CD4-positive, alpha-beta T cell (primary cell): Measurements from ENCODE around the gene FMNL2. TPM values are rescaled to one million over a fixed set of nuclear protein-coding genes. Genes with fewer than 3 reads are reported as not detected.

Source experiments
- ATAC-seq: fragments of 200-7000 bp; cut with Tn5 transposase; one replicate; pipeline ENCODE4 v1.10.0; 2022; ENCODE audit warnings: mild to moderate bottlenecking; ENCODE audit not compliant: poor library complexity
- CTCF ChIA-PET: fragments of 350-600 bp; sonication (Branson Sonifier 250); formaldehyde crosslinking; loops from one replicate; lab custom pipeline; 2021; ENCODE audit warnings: antibody characterized with exemption, inconsistent platforms; lab: Charles Lee
- POLR2A ChIA-PET: fragments of 350-600 bp; sonication (Branson Sonifier 250); formaldehyde crosslinking; loops from one replicate; lab custom pipeline; 2021; ENCODE audit warnings: antibody characterized with exemption, inconsistent platforms; lab: Charles Lee
- DNase-seq, 14 experiments: peaks; one replicate each; pipeline ENCODE4 v3.0.0-alpha.2; 2013 to 2020; ENCODE audit warnings: mixed read lengths in 2 of 14
- H3K27ac ChIP-seq, 2 donors: one replicate each; pipeline versions ENCODE4 v1.5.1 to v1.7.0; 2013; ENCODE audit warnings: low read length in 2 of 2, low read depth in 1 of 2, mild to moderate bottlenecking in 1 of 2
- H3K27me3 ChIP-seq, 2 experiments: 1 replicate in 1 of 2; 2 replicates in 1 of 2; pipeline versions ENCODE4 v1.6.1 to v1.7.0; 2013; ENCODE audit warnings: low read length in 2 of 2, control low read depth in 1 of 2, mild to moderate bottlenecking in 1 of 2, moderate library complexity in 1 of 2; ENCODE audit not compliant: insufficient read depth in 2 of 2, control insufficient read depth in 1 of 2
- H3K36me3 ChIP-seq: one replicate; pipeline ENCODE4 v1.6.1; 2013; ENCODE audit warnings: low read length, control low read depth; ENCODE audit not compliant: insufficient read depth
- H3K4me1 ChIP-seq: one replicate; pipeline ENCODE4 v1.6.1; 2013; ENCODE audit warnings: low read length, control low read depth; ENCODE audit not compliant: insufficient read depth
- H3K4me3 ChIP-seq: one replicate; pipeline ENCODE4 v1.5.1; 2013; ENCODE audit warnings: mild to moderate bottlenecking, low read length, moderate library complexity
- H3K9me3 ChIP-seq, 2 experiments: 1 replicate in 1 of 2; 2 replicates in 1 of 2; pipeline versions ENCODE4 v1.6.1 to v1.7.0; 2013; ENCODE audit warnings: low read length in 2 of 2, mild to moderate bottlenecking in 2 of 2, control low read depth in 1 of 2, moderate library complexity in 1 of 2; ENCODE audit not compliant: control insufficient read depth in 1 of 2, insufficient read depth in 1 of 2
- H3K27ac Mint-ChIP-seq: one replicate; pipeline ENCODE4 v1.8.0; 2020; ENCODE audit warnings: mixed read lengths
- H3K27me3 Mint-ChIP-seq: one replicate; pipeline ENCODE4 v1.8.0; 2021; ENCODE audit warnings: mixed read lengths
- H3K36me3 Mint-ChIP-seq: one replicate; pipeline ENCODE4 v1.8.0; 2021; ENCODE audit warnings: low read depth, mixed read lengths
- H3K4me1 Mint-ChIP-seq: one replicate; pipeline ENCODE4 v1.8.0; 2021; ENCODE audit warnings: low read depth, mixed read lengths
- H3K4me3 Mint-ChIP-seq: one replicate; pipeline ENCODE4 v1.8.0; 2020; ENCODE audit warnings: mild to moderate bottlenecking, mixed read lengths
- H3K9me3 Mint-ChIP-seq: one replicate; pipeline ENCODE4 v1.8.0; 2020; ENCODE audit warnings: mixed read lengths
- intact Hi-C, 2 experiments: fragments of 100-400 bp; cut with DNase I in 1 of 2; cut with micrococcal nuclease in 1 of 2; formaldehyde crosslinking; loops; one replicate each; pipeline versions ENCODE4 v1.15.1 to v1.9.0; 2023 to 2025; cut with DNase I, micrococcal nuclease
- total RNA-seq, 174 experiments: library from RNA in 2 of 174; stranded (reverse) in 2 of 174; gene quantifications; one replicate each; pipeline ENCODE4 v1.2.3 and lab custom pipeline; 2021 to 2026
- TF ChIP-seq, protein P1 (sequence below): fragments of 200-600 bp; IDR thresholded peaks from one replicate; pipeline ENCODE4 v1.8.0; 2022; ENCODE audit warnings: antibody characterized with exemption, mild to moderate bottlenecking

Gene FMNL2
- total RNA-seq, 2 experiments from 2014 or later, result 0.30 to 0.31 TPM

DNA sequence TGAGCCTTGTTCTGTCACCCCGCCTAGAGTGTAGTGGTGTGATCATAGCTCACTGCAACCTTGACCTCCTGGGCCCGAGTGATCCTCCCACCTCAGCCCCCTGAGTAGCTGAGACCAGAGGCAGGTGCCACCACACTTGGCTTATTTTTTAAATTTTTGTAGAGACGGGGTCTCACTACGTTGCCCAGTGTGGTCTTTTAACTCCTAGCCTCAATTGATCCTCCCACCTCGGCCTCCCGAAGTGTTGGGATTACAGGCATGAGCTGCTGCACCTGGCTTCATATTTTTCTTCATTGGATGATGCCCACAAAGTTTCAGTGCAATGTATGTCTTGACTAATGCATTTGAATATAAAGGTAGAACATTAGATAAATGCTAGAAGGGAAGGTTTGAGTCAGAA, 120.8 kb downstream of the FMNL2 start:
- ChIA-PET CTCF (no interaction called here), POLR2A (no interaction called here)
- H3K4me3 Mint-ChIP-seq, result no peak overlapping the region
- TF ChIP-seq, protein P1, sequence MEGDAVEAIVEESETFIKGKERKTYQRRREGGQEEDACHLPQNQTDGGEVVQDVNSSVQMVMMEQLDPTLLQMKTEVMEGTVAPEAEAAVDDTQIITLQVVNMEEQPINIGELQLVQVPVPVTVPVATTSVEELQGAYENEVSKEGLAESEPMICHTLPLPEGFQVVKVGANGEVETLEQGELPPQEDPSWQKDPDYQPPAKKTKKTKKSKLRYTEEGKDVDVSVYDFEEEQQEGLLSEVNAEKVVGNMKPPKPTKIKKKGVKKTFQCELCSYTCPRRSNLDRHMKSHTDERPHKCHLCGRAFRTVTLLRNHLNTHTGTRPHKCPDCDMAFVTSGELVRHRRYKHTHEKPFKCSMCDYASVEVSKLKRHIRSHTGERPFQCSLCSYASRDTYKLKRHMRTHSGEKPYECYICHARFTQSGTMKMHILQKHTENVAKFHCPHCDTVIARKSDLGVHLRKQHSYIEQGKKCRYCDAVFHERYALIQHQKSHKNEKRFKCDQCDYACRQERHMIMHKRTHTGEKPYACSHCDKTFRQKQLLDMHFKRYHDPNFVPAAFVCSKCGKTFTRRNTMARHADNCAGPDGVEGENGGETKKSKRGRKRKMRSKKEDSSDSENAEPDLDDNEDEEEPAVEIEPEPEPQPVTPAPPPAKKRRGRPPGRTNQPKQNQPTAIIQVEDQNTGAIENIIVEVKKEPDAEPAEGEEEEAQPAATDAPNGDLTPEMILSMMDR, result no peak
- peaks cover 0 to 2% of the 10 kb centered on the region in 2 experiments for H3K27me3 ChIP-seq
- ATAC-seq (no peak), DNase-seq (no peak)
- peaks cover 5% of the 10 kb centered on the region for H3K27me3 Mint-ChIP-seq
- H3K36me3 Mint-ChIP-seq, result no peaks in the 10 kb centered on the region
- H3K4me1 Mint-ChIP-seq, result no peaks in the 10 kb centered on the region
- no peaks in the 10 kb centered on the region for H3K36me3 ChIP-seq
- H3K4me3 ChIP-seq, result no peak overlapping the region
- no peaks in the 10 kb centered on the region for H3K4me1 ChIP-seq
- H3K9me3 ChIP-seq, result no peaks in the 10 kb centered on the region
- no peak overlapping the region for H3K27ac ChIP-seq
- H3K27ac Mint-ChIP-seq, result no peak overlapping the region
- intact Hi-C loops, result no loop called here
- H3K9me3 Mint-ChIP-seq, result no peaks in the 10 kb centered on the region

DNA sequence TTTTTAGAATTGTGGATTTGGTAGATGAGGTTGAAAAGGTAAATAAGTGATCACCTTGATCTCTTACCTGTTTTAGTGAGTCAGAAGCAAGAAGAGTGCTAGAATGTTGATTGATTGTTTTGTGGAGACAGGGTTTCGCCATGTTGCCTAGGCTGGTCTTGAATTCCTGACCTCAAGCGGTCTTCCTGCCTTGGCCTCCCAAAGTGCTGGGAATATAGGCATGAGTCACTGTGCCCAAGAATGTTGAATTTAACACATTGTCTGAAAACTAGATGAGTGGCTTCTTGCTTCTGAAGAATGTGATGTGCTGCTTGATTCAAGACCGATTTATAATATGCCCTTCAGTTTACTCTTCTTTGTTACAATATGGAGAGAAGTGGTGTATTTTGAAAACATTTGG, 121.3 kb downstream of the FMNL2 start:
- no peak overlapping the region for H3K4me3 Mint-ChIP-seq
- H3K4me1 ChIP-seq, result no peaks in the 10 kb centered on the region
- CTCF ChIA-PET, result interaction anchor here (1.2 kb wide), 1 partner anchor 27 kb away, joined by 4 read pairs; no protein-coding TSS in a partner anchor

DNA sequence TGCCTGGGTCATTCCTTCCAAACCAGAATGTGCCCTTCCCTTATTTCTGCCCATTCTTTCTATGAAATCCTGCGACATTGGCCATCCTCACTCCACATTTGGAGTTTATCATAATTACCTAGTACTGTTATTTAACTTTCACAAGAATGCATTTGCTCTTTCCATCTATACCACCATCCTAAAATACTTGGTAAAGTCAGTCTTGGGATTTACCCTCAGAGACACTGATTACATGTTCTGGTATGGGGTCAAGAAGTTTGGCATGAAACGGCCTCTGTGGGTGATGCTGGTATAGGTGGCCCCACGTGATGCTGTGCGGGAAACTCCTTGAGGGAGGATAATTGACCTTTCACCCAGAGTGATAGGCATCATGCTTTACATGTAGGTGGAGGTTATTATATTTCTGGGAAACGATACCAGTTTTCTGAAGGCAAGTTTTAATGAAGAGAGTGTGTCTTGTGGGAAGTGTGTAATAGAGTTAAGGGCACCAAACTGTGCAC, 123.5 kb downstream of the FMNL2 start:
- ChIA-PET POLR2A (no interaction called here), CTCF (no interaction called here)
- H3K27me3 Mint-ChIP-seq, result peaks cover 4% of the 10 kb centered on the region
- DNase-seq (no peak), ATAC-seq (no peak)
- TF ChIP-seq, protein P1, result no peak
- H3K9me3 Mint-ChIP-seq, result no peaks in the 10 kb centered on the region
- Histone ChIP-seq H3K36me3 (no peaks in the 10 kb centered on the region), H3K9me3 (no peaks in the 10 kb centered on the region), H3K4me3 (no peak overlapping the region), H3K27me3 (no peaks in the 10 kb centered on the region), H3K4me1 (no peaks in the 10 kb centered on the region), H3K27ac (no peak overlapping the region)
- intact Hi-C loops, result no loop called here
- H3K36me3 Mint-ChIP-seq, result no peaks in the 10 kb centered on the region
- H3K4me3 Mint-ChIP-seq, result no peak overlapping the region
- no peak overlapping the region for H3K27ac Mint-ChIP-seq
- no peaks in the 10 kb centered on the region for H3K4me1 Mint-ChIP-seq

More for the DNA sequence above, 121.3 kb downstream of the FMNL2 start:
- Mint-ChIP-seq H3K36me3 (no peaks in the 10 kb centered on the region), H3K9me3 (no peaks in the 10 kb centered on the region), H3K27ac (no peak overlapping the region), H3K27me3 (peaks cover 5% of the 10 kb centered on the region), H3K4me1 (no peaks in the 10 kb centered on the region)
- Histone ChIP-seq H3K27me3 (no peaks in the 10 kb centered on the region), H3K36me3 (no peaks in the 10 kb centered on the region), H3K9me3 (no peaks in the 10 kb centered on the region), H3K27ac (no peak overlapping the region), H3K4me3 (no peak overlapping the region)
- ATAC-seq, result no peak
- DNase-seq, result no peak
- TF ChIP-seq, protein P1, result no peak
- POLR2A ChIA-PET, result no interaction called here
- intact Hi-C loops, result no loop called here
